ENCODE data around the gene MCFD2.
A peak's percentile ranks its signal among the peaks of the same experiment; 100 is the strongest.

Gene MCFD2

GRCh38 chr2:46915281-46915810, at the start of gene MCFD2:
TSS of gene MCFD2 (minus strand) at chr2:46915806. CDS start at chr2:46909171, 6,635 bp downstream.
- H3K4me3 ChIP-seq (ENCODE audit: low read depth, low read length): peak within 1 kb of the TSS; percentile 93

DNA sequence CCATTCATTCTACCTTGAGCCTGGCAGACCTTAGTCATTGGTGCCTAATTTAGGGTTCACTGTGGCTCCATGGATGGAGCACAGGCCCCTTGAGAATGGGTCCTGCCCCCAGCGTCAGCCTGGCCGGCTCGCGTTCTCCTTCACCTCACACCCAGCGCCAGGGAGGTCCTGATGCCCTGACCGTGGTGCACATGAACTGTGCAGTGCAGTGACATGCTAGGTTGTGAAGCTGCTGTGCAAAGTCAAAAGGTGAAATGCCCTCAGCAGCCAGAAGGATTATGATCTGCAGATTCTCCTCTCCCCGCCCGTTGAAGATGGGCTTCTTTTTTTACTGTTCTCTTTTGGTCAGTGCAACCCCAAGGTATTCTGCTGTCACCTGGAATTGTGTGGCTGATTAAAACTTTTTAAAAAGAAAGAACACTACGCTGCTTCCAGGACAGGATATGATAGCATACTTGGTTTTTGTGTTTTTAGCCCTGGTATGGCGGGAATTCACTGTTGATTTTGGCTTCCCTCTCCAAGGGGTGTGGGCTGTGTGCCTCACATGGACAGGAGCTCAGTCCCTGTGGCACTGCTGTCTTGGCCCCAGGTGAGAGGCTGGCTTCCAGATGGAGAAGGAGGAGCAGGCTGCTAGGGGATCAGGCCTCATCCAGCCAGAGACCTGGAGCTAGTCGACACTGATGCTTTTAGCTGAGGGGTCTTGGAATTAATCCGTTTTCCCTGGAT, 49.4 kb upstream of the MCFD2 start:
- H3K4me3 ChIP-seq (ENCODE audit: low read depth, low read length): no peak overlapping the region

DNA sequence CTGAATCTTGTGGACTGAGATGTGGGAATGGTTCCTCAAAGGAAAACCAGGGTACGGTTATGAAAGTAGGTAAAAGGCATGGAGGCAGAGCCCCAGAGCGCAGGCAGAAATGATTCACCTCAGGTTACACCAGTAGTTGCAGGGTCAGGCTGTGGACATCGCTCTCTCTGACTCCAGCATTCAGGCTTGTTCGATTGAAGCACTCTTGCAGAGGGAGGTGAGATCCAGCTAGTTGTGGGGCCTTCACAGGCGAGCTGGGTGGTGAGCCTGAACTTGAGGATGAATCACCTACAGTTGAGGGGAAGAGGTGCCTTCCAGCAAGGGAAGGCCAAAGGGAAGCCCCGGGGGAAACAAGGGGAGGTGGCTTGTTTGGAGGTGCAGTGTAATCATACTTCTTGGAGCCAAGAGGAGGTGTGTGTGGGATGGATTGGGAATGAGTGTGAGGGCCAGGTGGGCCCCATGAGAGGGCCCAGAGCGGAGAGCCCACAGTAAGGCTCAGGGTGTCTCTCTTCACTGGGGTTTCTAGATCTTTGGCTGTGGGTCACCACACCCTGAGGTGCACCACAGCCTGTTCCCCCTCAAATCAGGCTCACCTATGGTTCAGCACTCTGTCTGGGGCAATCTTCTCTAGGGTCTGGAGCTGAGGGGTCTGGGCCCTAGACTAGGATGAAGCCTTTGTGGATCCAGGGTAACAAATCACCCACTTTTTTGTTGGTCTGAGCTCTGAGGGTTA, 48.5 kb upstream of the MCFD2 start:
- H3K4me3 ChIP-seq (ENCODE audit: low read depth, low read length): no peak overlapping the region

GRCh38 chr2:46963210-46963609, 47.6 kb upstream of the MCFD2 start:
- no peak overlapping the region for H3K4me3 ChIP-seq (ENCODE audit: low read depth, low read length)

DNA sequence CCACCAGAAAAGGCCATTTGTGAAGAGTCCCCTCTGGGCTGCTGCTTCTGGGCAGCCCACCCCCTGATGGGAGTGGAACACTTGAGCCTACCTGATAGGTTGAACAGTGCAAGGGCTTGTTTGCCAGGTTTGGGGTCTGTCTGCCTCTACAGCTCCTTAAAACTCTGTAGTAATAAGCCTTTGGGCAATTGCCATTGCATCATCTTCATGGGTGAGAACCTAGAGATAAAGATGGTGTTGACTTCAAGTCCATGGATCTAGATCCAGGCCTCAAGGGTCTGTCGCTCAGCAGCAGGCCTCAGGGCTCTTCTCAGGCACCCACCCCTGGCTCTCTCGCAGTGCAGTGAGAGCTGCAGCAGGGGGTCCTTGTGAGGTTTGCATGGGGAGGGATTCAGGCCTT, 47.1 kb upstream of the MCFD2 start:
- H3K4me3 ChIP-seq (ENCODE audit: low read depth, low read length): no peak overlapping the region

GRCh38 chr2:46960618-46961017, 45.0 kb upstream of the MCFD2 start:
- H3K4me3 ChIP-seq (ENCODE audit: low read depth, low read length): no peak overlapping the region

- no peak overlapping the region for H3K4me3 ChIP-seq (ENCODE audit: low read depth, low read length)
These were observed 42.9 kb upstream of the MCFD2 start for GRCh38 chr2:46958431-46959017.

- no peak overlapping the region for H3K4me3 ChIP-seq (ENCODE audit: low read depth, low read length)
These were observed 41.5 kb upstream of the MCFD2 start for GRCh38 chr2:46956981-46957531.

DNA sequence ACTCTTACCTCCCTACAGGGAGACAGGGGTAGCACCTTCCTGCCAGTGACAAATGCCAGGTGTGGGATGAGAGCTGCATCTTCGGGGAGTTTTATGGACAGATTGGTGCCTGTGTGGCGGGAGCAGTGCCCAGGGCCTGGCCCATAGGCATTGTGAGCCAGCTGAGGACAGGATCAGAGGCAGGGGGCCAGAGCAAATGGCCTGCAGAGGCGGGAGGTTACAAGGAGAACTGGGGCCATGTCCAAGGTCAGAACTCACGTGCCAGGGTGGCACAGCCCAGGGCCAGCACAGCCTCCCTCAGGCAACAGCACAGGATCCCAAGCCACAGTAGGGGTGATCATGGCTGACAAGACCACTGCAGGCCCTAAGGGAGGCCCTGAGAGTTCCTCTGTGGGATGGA, 40.2 kb upstream of the MCFD2 start:
- no peak overlapping the region for H3K4me3 ChIP-seq (ENCODE audit: low read depth, low read length)

GRCh38 chr2:46954951-46955571, 39.5 kb upstream of the MCFD2 start:
- H3K4me3 ChIP-seq (ENCODE audit: low read depth, low read length): no peak overlapping the region

DNA sequence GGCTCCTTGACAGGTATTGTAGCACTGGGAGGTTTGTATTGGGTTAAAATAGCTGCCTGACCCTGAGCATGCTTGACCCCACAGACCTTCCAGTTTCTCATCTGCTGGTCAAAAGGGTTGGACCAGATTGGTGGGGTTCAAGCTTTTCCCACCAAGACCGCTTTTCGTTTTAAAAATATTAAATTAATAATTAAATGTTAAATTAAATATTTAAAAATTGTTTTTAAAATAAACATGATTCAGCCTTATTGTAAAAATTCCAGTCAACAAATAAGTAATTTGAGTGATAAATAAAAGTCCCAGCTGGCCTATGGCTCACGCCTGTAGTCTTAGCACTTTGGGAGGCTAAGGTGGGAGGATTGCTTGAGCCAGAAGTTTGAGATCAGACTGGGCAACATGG, 36.6 kb upstream of the MCFD2 start:
- H3K4me3 ChIP-seq (ENCODE audit: low read depth, low read length): no peak overlapping the region

DNA sequence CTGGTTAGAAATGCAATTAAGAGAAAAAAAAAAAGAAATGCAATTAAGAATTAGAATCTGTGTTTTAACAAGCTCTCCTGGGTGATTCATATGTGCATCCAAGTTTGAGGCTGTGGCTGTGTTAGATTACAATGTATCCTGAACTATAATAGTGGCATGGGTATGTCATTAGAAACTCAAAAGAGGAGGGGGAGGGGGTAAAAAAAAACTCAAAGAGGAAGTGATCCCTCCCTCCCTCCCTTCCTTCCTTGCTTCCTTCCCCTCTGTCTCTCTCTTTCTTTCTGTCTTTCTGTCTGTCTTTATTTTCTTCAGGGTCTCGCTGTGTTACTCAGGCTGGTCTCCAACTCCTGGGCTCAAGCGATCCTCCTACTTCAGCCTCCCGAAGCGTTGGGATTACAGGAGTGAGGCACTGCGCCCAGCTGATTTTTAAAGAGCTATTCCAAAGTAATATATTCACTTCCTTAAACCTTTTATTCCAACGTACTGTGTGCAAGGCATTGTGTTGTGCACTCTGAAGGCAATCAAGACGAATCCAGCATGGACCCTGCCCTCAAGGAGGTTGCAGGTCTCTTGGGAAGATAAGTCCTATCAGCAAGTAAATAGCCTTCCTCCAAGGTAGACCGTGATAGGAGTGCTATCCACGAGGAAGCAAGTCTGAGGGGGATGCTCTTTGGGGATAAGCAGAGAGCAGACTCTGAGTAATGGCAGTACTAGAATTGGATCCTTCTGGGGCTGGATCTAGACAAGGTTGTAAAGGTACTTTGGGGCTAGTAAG, 35.9 kb upstream of the MCFD2 start:
- H3K4me3 ChIP-seq (ENCODE audit: low read depth, low read length): no peak overlapping the region

GRCh38 chr2:46950314-46950713, 34.7 kb upstream of the MCFD2 start:
- no peak overlapping the region for H3K4me3 ChIP-seq (ENCODE audit: low read depth, low read length)

DNA sequence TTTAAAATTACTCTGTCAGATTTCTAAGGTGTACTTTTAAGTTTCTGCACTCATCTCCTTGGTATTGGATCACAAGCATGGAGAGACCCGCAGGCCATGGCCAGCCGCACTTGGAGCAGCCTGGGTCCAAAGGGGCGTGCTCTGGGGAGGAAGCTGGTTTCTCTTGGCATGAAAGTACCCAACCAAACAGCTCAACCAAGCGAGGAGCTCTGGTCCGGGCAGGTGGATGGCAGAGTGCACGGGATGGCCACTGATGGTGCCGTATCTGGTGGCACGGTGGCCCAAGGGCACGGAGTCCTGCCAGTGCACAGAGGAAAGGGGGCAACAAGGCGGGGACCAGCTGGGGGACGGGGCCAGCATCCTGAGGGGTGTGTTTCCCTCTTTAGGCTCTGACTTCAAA, 32.2 kb upstream of the MCFD2 start:
- H3K4me3 ChIP-seq (ENCODE audit: low read depth, low read length): no peak overlapping the region

DNA sequence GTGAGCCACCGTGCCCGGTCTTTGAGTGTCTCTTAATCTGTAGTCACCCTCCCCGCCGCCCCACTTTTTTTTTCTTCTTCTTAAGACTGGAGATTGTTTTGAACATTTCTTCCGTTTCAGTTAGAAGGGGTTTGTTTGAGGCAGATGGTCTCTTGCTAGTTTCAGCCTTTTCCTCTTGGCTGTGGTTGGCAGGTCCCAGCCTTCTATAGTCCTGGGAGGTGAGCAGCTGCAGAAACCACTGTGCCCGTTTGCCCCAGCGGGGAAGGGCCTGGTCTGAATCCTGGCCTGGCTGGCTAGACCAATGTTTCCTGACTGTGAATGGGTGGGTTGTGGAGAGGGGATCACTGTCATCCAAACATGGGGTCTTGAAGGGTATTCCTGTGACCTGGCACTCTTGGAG, 30.1 kb upstream of the MCFD2 start:
- no peak overlapping the region for H3K4me3 ChIP-seq (ENCODE audit: low read depth, low read length)

- H3K4me3 ChIP-seq (ENCODE audit: low read depth, low read length): no peak overlapping the region
These were observed 28.5 kb upstream of the MCFD2 start for GRCh38 chr2:46943881-46944798.

- H3K4me3 ChIP-seq (ENCODE audit: low read depth, low read length): no peak overlapping the region
These were observed 27.5 kb upstream of the MCFD2 start for GRCh38 chr2:46942891-46943626.

- peak overlapping the region; percentile 81 for H3K4me3 ChIP-seq (ENCODE audit: low read depth, low read length)
These were observed 26.5 kb upstream of the MCFD2 start for GRCh38 chr2:46942143-46942526.
